Raji (cell line): ENCODE data around the gene RPL10A.

Experiments used
- POLR2A ChIP-seq: IDR thresholded peaks from 2 replicates; pipeline ENCODE4 v1.6.1; 2011; ENCODE audit warnings: low read depth, low read length, control low read depth; ENCODE audit not compliant: insufficient read depth

RPL10A gene

DNA sequence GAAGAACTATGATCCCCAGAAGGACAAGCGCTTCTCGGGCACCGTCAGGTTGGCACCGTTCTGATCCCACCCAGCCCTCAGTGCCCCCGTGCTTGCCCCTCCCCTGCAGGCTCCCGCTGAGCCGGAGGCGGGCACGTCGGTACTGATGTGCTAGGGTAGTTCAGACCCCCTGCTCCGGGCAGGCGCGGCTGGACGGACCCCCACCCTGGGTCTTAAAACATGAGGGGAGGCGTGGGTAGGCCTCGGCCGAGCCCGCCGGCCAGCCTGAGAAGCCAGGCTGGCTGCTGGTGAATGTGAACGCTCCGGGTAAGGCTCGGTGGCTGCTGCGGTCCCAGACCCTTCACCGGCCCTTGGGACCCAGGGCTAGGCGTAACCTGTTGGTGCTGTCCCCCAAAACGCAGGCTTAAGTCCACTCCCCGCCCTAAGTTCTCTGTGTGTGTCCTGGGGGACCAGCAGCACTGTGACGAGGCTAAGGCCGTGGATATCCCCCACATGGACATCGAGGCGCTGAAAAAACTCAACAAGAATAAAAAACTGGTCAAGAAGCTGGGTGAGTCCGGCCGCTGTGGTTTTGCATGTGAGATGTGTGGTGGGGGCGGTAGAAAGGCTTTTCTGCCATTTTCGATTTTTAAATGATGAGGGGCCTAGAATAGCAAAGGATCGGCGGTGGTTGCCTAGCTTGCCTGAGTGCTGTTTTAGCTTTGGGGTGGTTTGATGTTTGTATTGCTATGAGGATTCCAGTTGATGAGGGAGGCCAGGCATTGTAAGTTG, 964 bp downstream of the RPL10A start:
- TF ChIP-seq POLR2A, result peak; percentile 6; the same call in 1 of the 2 replicates

- TF ChIP-seq POLR2A, result 0 out of 2 replicates have a peak, but pooled peaks have one; percentile 23
Measured at GRCh38 chr6:35469751-35470662, 1.8 kb downstream of the RPL10A start.

DNA sequence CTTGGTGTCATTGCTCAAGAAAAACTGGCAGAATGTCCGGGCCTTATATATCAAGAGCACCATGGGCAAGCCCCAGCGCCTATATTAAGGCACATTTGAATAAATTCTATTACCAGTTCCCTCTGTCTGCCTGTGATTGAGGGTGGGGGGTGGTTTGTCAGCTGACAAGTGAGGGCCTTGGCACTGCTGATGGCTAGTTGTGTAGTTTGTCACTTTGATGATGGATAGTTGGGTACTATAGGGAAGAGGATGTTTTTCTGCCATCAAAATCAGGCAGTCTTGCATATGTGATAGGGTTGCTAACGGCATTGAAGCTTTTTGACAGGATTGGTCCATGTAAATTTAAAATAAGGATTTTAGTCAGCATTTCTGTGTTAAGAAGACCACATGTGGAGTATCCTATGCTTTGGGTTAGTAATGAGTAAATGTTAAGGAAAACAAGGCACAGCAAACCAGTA, 2.5 kb downstream of the RPL10A start:
- no peak for TF ChIP-seq POLR2A

- no peak for TF ChIP-seq POLR2A
Measured at GRCh38 chr6:35471836-35472345, 3.7 kb downstream of the RPL10A start.

GRCh38 chr6:35473075-35473849, 5.1 kb downstream of the RPL10A start:
- peak; percentile 35; the same call in 1 of the 2 replicates for TF ChIP-seq POLR2A

- TF ChIP-seq POLR2A, result no peak
Measured at GRCh38 chr6:35473850-35474130, 5.6 kb downstream of the RPL10A start.

DNA sequence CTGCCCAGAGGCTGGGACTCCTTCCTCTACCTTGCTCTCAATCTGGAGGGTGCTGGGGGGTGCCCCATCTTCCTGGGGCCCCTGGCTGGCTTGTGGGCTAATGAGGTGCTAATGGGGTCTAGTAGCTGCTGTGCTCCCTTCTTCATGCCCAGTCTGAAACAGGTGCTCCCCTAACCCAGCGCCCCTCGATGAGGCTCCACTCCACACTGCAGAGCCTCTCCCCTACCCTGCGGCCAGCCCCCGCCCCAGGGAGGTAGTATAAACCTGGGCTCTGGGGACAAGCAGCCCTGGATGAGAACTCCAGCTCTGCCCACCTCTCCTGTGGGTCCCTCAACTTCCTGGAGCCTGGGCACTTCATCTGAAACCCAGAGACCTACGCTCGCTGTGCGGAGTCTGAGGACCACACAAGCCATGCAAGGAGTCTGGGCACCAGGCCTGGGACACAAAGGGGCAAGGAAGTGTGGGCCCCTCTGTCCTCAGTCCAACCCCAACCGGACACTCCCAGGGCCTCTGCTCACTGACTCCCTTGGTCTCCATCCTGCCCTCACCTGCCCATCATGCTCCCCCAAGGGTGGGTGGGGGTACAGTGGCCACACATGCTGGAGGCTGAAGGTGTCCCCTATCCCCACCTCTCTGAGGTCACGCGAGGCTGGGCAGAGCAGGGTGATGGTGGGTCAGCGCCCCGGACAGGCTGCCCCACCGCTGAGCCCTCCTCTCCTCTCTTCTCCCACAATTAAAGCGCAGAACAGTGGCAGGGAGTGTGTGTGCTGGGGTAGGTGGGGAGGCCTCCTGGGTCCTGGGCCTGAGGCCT, 6.1 kb downstream of the RPL10A start:
- peak; percentile 47; the same call in 1 of the 2 replicates for TF ChIP-seq POLR2A

- TF ChIP-seq POLR2A, result no peak
Measured at GRCh38 chr6:35474942-35475570, 6.9 kb downstream of the RPL10A start.

DNA sequence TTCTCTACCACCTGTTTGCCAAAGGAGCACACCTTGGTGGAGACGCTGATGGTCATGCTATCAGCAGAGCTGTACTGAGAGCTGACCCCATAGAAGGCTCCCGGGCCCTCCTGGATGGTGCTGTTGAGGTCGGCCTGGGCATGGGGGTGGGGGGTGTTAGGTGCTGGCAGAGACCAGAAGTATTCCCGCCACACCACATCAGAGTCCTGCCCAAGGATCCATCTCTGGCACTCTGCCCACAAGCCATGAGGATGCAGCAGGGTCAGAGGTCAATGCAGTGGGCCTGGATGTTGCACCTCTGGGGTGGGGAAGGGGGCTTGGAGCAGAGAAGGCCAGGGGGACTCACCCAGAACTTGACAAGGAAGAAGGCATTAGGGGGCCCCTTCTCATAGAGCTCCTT, 7.4 kb downstream of the RPL10A start:
- no peak for TF ChIP-seq POLR2A

DNA sequence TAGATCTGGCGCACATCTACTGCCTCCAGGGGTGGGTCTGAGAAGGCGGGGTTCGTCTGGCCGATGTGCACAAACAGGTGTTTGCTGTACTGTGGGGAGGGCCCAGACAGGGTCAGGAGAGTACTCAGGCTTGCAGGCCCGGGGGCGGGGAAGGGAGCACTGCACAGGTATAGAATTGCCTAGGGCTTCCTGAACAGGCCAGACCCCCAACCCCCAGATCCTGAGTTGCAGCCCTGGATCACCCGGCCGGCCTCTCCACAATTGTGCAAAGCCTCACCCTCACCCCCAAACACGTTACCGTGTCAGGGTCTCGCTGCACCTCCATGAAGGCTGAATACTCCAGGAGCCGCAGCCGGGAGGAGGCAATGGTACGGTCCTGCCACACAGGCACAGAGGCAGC, 7.8 kb downstream of the RPL10A start:
- TF ChIP-seq POLR2A, result no peak

- no peak for TF ChIP-seq POLR2A
Measured at GRCh38 chr6:35477028-35477427, 8.8 kb downstream of the RPL10A start.

DNA sequence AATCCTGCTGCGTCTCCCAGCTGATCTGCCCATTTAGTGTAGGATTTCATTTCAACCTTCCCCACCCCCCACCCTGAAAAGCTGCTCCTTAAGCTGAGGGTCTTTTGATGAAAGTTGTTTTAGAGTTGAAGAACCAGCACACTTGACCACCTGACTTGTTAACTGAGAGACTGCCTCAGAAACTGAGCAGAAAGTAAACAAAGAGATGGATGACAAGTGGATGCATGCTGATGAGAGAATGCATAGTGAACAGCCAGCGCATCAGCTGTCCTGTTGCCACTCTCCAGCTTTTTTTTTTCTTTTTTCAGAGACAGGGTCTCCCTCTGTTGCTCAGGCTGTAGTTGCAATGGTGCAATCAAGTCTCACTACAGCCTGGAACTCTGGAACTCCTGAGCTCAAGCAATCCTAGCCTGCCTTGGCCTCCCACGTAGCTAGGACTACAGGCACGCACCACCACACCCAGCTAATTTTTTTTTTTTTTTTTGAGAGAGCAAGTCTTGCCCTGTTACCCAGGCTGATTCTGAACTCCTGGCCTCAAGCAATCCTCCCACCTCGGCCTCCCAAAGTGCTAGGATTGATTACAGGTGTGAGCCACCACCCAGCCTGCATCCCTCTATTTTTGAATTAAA, 9.5 kb downstream of the RPL10A start:
- no peak for TF ChIP-seq POLR2A

- TF ChIP-seq POLR2A, result no peak
Measured at GRCh38 chr6:35478259-35478658, 10.1 kb downstream of the RPL10A start.
